HG03571 (cell line): ENCODE results near the gene LHFPL3.

Source experiments
- ATAC-seq: cut with Tn5 transposase; IDR thresholded peaks from one replicate; pipeline ENCODE4 v1.9.1; 2021; ENCODE audit not compliant: unreplicated experiment

Gene LHFPL3

GRCh38 chr7:104793066-104793465, 464.7 kb downstream of the LHFPL3 start:
- ATAC-seq: no peak

DNA sequence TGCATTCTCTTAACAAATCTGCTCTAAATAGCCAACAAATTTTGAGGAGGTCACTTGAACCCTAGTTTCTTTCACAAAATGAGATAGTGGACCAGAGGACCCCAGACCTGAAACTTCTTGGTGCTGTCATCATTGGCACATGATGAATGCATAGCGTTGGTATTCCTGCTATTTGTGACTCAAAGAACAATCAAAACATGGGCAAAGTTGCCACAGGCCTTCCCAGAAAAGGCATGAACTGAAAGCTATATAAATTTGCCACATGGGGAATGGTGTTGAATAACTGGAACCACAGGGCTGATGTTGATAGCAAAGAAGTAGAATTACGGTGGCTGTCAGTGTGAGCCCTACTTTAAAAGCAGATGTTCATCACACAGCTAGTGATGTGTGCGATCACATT, 465.8 kb downstream of the LHFPL3 start:
- ATAC-seq: no peak

DNA sequence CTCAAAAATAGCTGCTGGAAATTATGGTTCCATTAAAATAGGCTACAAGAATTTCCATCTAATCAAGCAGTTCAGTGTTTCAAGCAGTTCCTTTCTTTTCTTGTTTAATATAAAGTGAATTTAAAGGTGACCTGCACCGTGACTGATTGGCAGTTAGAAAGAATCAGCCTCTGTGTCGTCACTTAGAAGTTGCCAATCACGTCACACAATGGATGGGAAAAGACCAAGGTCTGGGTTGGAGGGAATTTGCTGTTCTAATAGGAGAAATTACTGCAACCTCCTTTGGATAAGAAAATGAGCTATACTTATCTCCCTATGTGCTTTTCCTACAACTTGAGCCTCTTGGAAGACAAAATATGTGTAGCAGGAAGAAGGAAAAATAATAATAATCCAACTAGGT, 466.2 kb downstream of the LHFPL3 start:
- no peak for ATAC-seq

- no peak for ATAC-seq
These were observed 466.7 kb downstream of the LHFPL3 start for GRCh38 chr7:104795086-104795485.

DNA sequence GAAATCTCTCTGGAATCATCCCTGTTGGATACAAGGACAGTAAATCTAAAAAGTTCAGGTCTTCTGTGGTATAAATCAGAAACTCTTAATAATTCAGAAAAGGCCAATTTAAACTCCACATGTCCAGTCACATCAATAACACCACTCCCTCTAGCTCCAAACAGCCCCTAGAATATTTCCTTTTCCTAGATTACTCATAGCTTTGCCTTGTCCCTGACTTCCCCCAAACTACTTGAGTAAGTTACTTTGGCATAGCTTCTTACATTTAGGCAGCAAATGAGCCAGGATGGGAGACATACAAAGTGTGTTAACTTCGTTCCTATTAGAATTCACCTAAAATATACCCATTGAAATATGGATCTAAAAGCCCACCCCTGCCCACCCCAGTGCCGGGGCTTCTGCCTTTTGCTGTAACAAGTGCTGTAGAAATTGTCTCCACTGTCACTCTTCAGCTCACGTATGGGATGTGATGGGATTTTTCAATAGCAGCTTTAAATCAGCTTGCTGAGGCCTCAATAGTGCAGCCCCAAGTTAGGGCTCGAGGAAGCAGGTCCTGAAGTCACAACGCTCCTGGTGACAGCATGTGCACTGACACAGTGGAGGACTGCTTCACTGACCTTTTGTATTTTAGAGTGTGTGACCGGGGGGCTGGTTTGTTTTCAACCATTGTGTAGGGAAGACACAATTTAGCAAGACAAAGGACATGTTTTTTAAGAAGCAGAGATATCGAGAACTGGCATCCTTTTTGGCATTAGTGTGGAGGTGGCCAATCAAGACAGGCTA, 467.4 kb downstream of the LHFPL3 start:
- no peak for ATAC-seq

GRCh38 chr7:104800307-104800706, 471.9 kb downstream of the LHFPL3 start:
- no peak for ATAC-seq

DNA sequence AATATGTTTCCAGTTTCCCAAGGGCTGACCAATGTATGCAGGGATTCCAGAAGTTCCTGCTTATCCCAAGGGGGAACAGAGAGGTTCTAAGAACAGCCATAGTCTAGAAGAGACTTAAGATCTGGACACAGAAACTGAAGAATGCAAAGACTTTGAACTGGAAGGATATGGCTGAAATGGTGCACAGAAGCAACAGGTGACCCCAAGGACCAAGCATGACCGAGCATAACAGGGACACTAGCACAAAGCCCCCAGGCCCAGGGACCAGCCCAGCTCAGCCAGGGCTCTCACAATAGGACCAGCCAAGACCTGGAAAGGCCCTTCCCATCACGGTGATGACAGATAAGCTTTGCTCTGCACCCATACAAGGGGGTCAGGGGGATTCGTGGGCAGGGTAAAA, 472.6 kb downstream of the LHFPL3 start:
- ATAC-seq: no peak

DNA sequence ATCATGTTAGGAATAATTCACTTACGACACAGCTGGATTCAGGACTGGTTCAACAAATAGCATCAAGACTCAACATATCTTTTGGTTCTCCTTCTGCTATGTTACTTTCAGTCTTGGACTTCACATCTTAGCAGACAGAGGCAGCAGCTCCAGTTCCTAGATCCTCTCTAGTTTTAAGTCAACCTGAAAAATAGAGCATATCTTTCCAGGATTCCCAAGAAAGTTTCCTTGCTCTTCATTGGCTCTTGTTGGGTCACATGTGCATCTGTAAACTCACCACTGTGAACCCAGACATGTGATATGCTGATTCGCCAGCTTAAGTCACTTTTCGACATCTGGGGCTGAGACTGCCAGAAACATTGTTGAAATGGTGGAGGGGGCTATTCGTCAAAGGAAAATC, 475.5 kb downstream of the LHFPL3 start:
- no peak for ATAC-seq

GRCh38 chr7:104804696-104805095, 476.3 kb downstream of the LHFPL3 start:
- no peak for ATAC-seq

GRCh38 chr7:104805449-104806317, 477.3 kb downstream of the LHFPL3 start:
- no peak for ATAC-seq

DNA sequence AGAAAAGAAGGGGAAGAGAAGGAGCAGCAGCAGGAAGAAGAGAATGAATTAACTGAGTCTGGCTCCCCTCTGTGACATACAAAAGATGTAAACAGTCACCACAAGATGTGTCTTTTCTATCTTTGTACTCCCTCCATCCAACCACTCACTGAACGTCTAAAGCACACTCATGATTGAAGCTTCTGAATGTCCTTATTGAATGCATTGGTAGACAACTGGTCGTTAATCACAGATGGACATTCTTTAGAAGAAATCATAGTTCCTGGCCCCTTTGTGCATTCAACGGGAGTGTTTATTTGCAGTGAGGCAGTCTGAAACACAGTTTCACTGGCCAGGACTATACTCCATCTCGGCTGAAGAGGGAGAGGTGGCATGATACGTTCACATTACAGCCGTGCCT, 479.3 kb downstream of the LHFPL3 start:
- no peak for ATAC-seq

GRCh38 chr7:104809906-104810305, 481.5 kb downstream of the LHFPL3 start:
- no peak for ATAC-seq

GRCh38 chr7:104814126-104814525, 485.7 kb downstream of the LHFPL3 start:
- ATAC-seq: no peak

DNA sequence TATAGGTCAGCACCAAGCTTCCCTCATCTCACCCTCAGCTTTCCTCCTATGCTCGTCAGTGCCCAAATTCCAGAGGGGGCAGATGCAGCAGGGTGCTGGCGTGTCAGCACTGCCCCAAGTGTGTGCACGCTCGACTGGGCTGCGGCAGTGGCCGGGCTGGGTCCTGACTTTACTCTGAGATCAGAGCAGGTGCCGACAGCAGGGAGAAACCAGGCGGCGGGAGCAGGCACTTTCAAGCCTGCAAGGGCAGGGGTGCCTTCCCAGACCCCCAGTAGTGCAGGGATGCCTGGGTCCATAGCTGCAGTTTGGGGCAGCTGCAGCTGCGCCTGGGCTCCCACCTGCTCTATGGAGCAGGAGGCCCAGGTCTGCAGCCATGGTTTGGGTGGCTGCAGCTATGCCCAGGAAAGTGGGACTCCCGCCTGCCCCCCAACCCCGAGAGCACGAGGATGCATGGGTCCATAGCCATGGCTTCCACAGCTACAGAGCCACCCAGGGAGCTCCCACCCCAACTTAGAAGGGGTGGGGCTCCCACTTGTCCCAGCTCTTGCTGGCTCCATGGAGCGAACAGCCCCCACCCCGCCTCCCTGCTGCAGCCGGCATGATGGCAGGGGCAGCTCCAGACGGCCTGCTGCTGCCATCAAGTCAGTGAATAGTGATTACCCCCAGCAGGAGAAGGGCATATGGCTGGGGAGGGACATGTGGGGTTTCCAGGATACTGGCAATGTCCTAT, 486.4 kb downstream of the LHFPL3 start:
- no peak for ATAC-seq

GRCh38 chr7:104816537-104816936, 488.1 kb downstream of the LHFPL3 start:
- no peak for ATAC-seq

GRCh38 chr7:104818961-104819880, 490.8 kb downstream of the LHFPL3 start:
- ATAC-seq: no peak

GRCh38 chr7:104820836-104821535, 492.6 kb downstream of the LHFPL3 start:
- ATAC-seq: no peak

GRCh38 chr7:104823177-104823576, 494.8 kb downstream of the LHFPL3 start:
- no peak for ATAC-seq

DNA sequence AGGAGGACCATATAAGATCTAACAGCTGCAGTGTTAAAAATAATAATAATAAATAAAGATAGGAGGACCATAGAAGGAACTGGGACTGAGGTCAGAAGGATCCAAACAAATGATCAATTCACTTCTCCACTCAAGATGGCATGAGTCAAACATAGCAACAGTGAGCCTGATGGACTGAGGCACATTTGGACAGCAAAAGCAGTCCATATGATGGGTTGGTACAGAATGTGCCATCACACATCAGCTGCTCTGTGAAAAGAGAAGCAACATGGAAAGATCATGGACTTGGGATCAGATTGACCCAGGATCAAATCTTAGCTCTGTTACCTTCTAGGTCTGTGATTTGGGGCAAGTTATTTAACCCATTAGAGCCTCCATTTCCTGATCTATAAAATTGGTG, 496.7 kb downstream of the LHFPL3 start:
- ATAC-seq: no peak

GRCh38 chr7:104826135-104826534, 497.7 kb downstream of the LHFPL3 start:
- no peak for ATAC-seq
